Spleen (tissue), 11 donors: Measurements from ENCODE around the gene CDC42BPA. TPM values are rescaled to one million over a fixed set of nuclear protein-coding genes. Genes with fewer than 3 reads are reported as not detected.

ENCODE experiments used
- DNase-seq: peaks from one replicate; pipeline ENCODE4 v3.0.0-alpha.2; 2020
- H3K27ac ChIP-seq, 8 donors: fragments of 200-600 bp; sonication (generic) in 7 of 8; 1 replicate in 4 of 8; 2 replicates in 4 of 8; pipeline versions ENCODE4 v1.5.0 to v1.8.0; 2016 to 2021; ENCODE audit warnings: inconsistent platforms in 4 of 8, mild to moderate bottlenecking in 4 of 8, moderate library complexity in 1 of 8
- H3K27me3 ChIP-seq, 7 donors: fragments of 200-600 bp; sonication (generic) in 6 of 7; replicated peaks in 1 of 7; 1 replicate in 4 of 7; 2 replicates in 3 of 7; pipeline versions ENCODE4 v1.5.0 to v1.8.0; 2016 to 2021; ENCODE audit warnings: inconsistent platforms in 3 of 7, mild to moderate bottlenecking in 1 of 7
- H3K36me3 ChIP-seq, 6 donors: fragments of 200-600 bp; sonication (generic) in 5 of 6; 1 replicate in 4 of 6; 2 replicates in 2 of 6; pipeline versions ENCODE4 v1.5.0 to v1.8.0; 2016 to 2021; ENCODE audit warnings: inconsistent platforms in 2 of 6
- H3K4me1 ChIP-seq, 6 donors: fragments of 200-600 bp; sonication (generic) in 5 of 6; 1 replicate in 3 of 6; 2 replicates in 3 of 6; pipeline versions ENCODE4 v1.5.0 to v1.8.0; 2016 to 2021; ENCODE audit warnings: inconsistent platforms in 3 of 6
- H3K4me3 ChIP-seq, 8 donors: fragments of 200-600 bp; sonication (generic) in 7 of 8; 1 replicate in 4 of 8; 2 replicates in 4 of 8; pipeline versions ENCODE4 v1.5.0 to v1.8.0; 2016 to 2021; ENCODE audit warnings: inconsistent platforms in 4 of 8, mild to moderate bottlenecking in 4 of 8, moderate library complexity in 2 of 8
- H3K9me3 ChIP-seq, 8 donors: fragments of 200-600 bp; sonication (generic) in 7 of 8; 1 replicate in 4 of 8; 2 replicates in 4 of 8; pipeline versions ENCODE4 v1.5.0 to v1.8.0; 2016 to 2021; ENCODE audit warnings: inconsistent platforms in 4 of 8
- CTCF ChIP-seq, 11 experiments: fragments of 200-600 bp in 7 of 11; fragments of 450-650 bp in 4 of 11; sonication (generic) in 4 of 11; IDR thresholded peaks in 8 of 11; conservative IDR thresholded peaks in 3 of 11; 1 replicate in 7 of 11; 2 replicates in 4 of 11; pipeline versions ENCODE4 v1.4.0 to v1.8.0; 2016 to 2021; ENCODE audit warnings: antibody characterized with exemption in 11 of 11, inconsistent platforms in 4 of 11, mild to moderate bottlenecking in 1 of 11
- POLR2A ChIP-seq, 3 donors: fragments of 450-650 bp; IDR thresholded peaks; one replicate each; pipeline ENCODE4 v1.5.1; 2017; ENCODE audit warnings: antibody characterized with exemption in 3 of 3, mild to moderate bottlenecking in 1 of 3
- POLR2AphosphoS5 ChIP-seq, 3 donors: sonication (generic); formaldehyde crosslinking; IDR thresholded peaks; one replicate each; pipeline ENCODE4 v1.5.1; 2017; ENCODE audit warnings: antibody characterized with exemption in 3 of 3
- WGBS, 5 donors: extraction: QIAGEN DNeasy Blood & Tissue Kit in 3 of 5; methylation state at CpG; one replicate each; pipeline versions ENCODE4 v1.1.5 to v1.1.7; 2013 to 2018; 5-methylcytosine and 5-hydroxymethylcytosine counted together
- intact Hi-C: fragments of 100-400 bp; cut with DNase I; formaldehyde crosslinking; loops from one replicate; pipeline ENCODE4 v1.15.0; 2023; ENCODE audit warnings: low total_unique reads
- polyA plus RNA-seq, 3 donors: library from polyadenylated mRNA; stranded (reverse); fragments of 200-250 nt; gene quantifications; one replicate each; pipeline ENCODE4 v1.2.1, GENCODE V29; 2013
- total RNA-seq, 7 donors: library from RNA; depleted of rRNA in 3 of 7; stranded (reverse); fragments of >200 nt in 3 of 7; fragmentation: NEBNext Ultra II Directional in 4 of 7; extraction: Animal tissue kit (Norgen Biotek cat#: 25700) in 4 of 7; gene quantifications; one replicate each; pipeline versions ENCODE4 v1.1.0 to v1.2.1, GENCODE V29; 2016 to 2021
- donor health status: healthy with polysubstance abuse.
- donor health status: DM: no; HTN: no; CAD: no; lungs with moderate emphysema.
- donor health status: DM: no; HTN: no; CAD: no.
- donor health status: Bipolar disorder and iron deficiency.
- donor health status: healthy.
- donor health status: DM: no; HTN: no; CAD: no.
- donor health status: DM: yes; HTN: yes; CAD: no.

CDC42BPA gene
- total and polyA plus RNA-seq, 10 donors = 1.1 to 36.4 (median 27.6) TPM

DNA sequence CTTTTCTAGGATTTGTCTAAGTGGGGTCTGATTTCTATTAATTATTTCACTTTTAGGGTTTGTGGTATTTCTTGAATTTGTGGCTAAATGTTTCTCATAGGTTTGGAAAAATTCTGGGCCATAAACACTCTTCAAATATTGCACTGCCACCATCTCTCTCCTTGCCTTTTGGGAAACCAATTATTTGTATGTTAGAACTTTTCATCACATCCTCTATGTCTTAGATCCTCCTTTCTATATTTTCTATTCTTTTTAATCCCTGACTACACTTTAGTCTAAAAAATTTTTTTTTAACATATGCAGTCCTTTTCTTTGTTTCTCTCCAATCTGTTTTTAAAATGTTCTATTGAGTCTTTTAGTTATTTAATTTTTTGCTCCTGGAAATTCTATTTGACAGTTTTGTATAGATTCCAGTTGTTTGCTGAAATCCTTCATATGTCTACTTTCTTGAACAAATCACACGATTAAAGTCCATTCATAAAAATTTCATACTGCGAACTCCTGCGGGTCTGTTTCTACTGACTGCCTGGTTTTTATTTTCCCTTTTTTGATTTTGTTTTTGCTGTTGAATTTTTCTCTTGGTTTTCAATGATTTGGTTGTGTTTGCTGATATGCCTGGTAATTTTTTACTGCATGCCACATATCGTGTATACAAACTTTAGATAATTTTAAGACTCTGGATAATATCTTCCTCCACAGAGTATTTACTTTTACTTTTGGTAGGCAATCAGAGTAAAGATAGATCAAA, 235.1 kb downstream of the CDC42BPA start:
- Histone ChIP-seq H3K9me3 (peaks cover 0 to 26% (median 14%) of the 10 kb centered on the region in 8 donors), H3K4me3 (no peak overlapping the region), H3K4me1 (no peaks in the 10 kb centered on the region), H3K27ac (no peak overlapping the region), H3K36me3 (peaks cover 0 to 16% (median 0%) of the 10 kb centered on the region in 6 donors), H3K27me3 (no peaks in the 10 kb centered on the region)
- no peak for DNase-seq
- no peak for TF ChIP-seq POLR2AphosphoS5 (IDR thresholded peaks at IDR 0.05)
- no peak for TF ChIP-seq CTCF (IDR thresholded peaks at IDR 0.05 in 8 of 11, conservative IDR thresholded peaks at IDR 0.05 in 3 of 11)
- WGBS, 5 donors = 82 to 100% (median 93%) methylated on average over 4 of the region's 4 CpGs
- intact Hi-C loops = no loop called here

GRCh38 chr1:227077783-227078182, 240.5 kb downstream of the CDC42BPA start:
- intact Hi-C loops = no loop called here
- Histone ChIP-seq H3K36me3 (no peaks in the 10 kb centered on the region), H3K27ac (no peak overlapping the region), H3K4me3 (no peak overlapping the region), H3K27me3 (no peaks in the 10 kb centered on the region), H3K9me3 (peaks cover 0 to 2% (median under 1%) of the 10 kb centered on the region in 8 donors), H3K4me1 (no peaks in the 10 kb centered on the region)
- TF ChIP-seq CTCF (IDR thresholded peaks at IDR 0.05 in 8 of 11, conservative IDR thresholded peaks at IDR 0.05 in 3 of 11) = no peak
- no peak for TF ChIP-seq POLR2A (IDR thresholded peaks at IDR 0.05)
- no peak for TF ChIP-seq POLR2AphosphoS5 (IDR thresholded peaks at IDR 0.05)
- DNase-seq = no peak

DNA sequence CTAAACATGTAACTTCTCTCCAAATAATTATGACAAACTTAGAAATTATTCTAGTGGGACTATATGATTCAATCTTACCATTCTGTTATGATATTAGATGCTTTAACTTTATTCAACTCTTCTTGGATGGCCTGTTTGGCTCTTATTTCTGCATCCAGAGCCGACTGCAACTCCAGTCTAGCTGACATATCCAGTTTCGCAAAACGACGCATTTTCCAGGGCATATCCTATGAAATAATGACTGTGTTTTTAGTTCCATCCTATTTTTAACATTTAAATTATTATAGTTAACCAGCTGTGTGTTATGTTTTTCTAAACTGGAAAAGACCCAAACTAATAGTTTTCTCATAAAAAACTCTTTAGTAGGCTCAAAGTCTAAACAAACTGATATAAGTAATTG, 244.5 kb downstream of the CDC42BPA start:
- no peaks in the 10 kb centered on the region for H3K9me3 ChIP-seq
- TF ChIP-seq POLR2AphosphoS5 (IDR thresholded peaks at IDR 0.05) = no peak
- no peak for TF ChIP-seq POLR2A (IDR thresholded peaks at IDR 0.05)
- no peak for TF ChIP-seq CTCF (IDR thresholded peaks at IDR 0.05 in 8 of 11, conservative IDR thresholded peaks at IDR 0.05 in 3 of 11)
- WGBS, 5 donors = 94 to 99% (median 96%) methylated on average over 4 of the region's 4 CpGs
- H3K27me3 ChIP-seq = no peaks in the 10 kb centered on the region
- intact Hi-C loops = no loop called here
- no peaks in the 10 kb centered on the region for H3K4me1 ChIP-seq
- H3K4me3 ChIP-seq = no peak overlapping the region
- no peaks in the 10 kb centered on the region for H3K36me3 ChIP-seq
- H3K27ac ChIP-seq = no peak overlapping the region
- no peak for DNase-seq

DNA sequence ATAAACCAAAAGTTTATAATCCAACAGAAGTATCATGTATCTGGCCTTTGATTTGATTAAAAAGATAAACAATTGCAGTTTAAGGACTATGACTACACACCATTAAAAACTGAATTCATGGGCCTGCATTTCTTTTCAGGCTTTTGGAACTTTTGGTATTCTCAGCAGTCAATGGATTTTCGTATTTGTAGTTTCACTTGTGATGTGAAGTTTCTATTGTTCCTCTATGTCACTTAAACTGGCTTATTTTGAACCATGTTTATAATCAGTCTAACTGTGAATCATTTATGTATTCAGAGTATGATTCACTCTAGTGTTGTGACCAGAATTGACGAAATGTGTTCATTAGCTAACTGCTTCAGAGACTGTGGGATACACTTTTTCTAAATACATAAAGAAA, 245.3 kb downstream of the CDC42BPA start:
- H3K36me3 ChIP-seq = no peaks in the 10 kb centered on the region
- no peaks in the 10 kb centered on the region for H3K27me3 ChIP-seq
- H3K9me3 ChIP-seq = no peaks in the 10 kb centered on the region
- intact Hi-C loops = no loop called here
- H3K4me3 ChIP-seq = no peak overlapping the region
- no peaks in the 10 kb centered on the region for H3K4me1 ChIP-seq
- H3K27ac ChIP-seq = no peak overlapping the region
- 66 to 85% (median 79%) methylated on average over 2 of the region's 2 CpGs for WGBS, 5 donors
- DNase-seq = no peak
- TF ChIP-seq CTCF (IDR thresholded peaks at IDR 0.05 in 8 of 11, conservative IDR thresholded peaks at IDR 0.05 in 3 of 11) (no peak), POLR2A (IDR thresholded peaks at IDR 0.05) (no peak), POLR2AphosphoS5 (IDR thresholded peaks at IDR 0.05) (no peak)
